HEK293 (cell line): Measurements from ENCODE around the gene PTER.

Source experiments
- KLF9 ChIP-seq: fragments of 450-650 bp; formaldehyde crosslinking; IDR thresholded peaks from 2 replicates; pipeline ENCODE4 v1.5.1; 2016; ENCODE audit warnings: missing biosample characterization, missing genetic modification characterization, low read depth
- MZF1 ChIP-seq: fragments of 450-650 bp; formaldehyde crosslinking; IDR thresholded peaks from 2 replicates; pipeline ENCODE4 v1.5.1; 2017; ENCODE audit warnings: missing biosample characterization, missing genetic modification characterization, borderline replicate concordance
- SETDB1 ChIP-seq: IDR thresholded peaks from one replicate; pipeline ENCODE4 v1.6.1; 2017; ENCODE audit warnings: mild to moderate bottlenecking, low read length, moderate library complexity, mixed read lengths; ENCODE audit not compliant: insufficient read length
- ZFHX2 ChIP-seq: fragments of 450-650 bp; formaldehyde crosslinking; conservative IDR thresholded peaks from 2 replicates; pipeline ENCODE4 v1.5.1; 2016; ENCODE audit warnings: missing biosample characterization, missing genetic modification characterization
- ZFP3 ChIP-seq: fragments of 450-650 bp; formaldehyde crosslinking; IDR thresholded peaks from 2 replicates; pipeline ENCODE4 v1.5.1; 2016; ENCODE audit warnings: low read depth, missing biosample characterization, missing genetic modification characterization
- ZNF274 ChIP-seq, 2 experiments: fragments of 200-500 bp in 1 of 2; fragments of 450-650 bp in 1 of 2; sonication (Bioruptor generic) in 1 of 2; formaldehyde crosslinking in 1 of 2; IDR thresholded peaks; 2 replicates each; pipeline versions ENCODE4 v1.5.1 to v1.6.1; 2014 to 2016; ENCODE audit warnings: borderline replicate concordance in 1 of 2, inconsistent platforms in 1 of 2, low read length in 1 of 2, missing biosample characterization in 1 of 2, missing genetic modification characterization in 1 of 2
- ZNF292 ChIP-seq: fragments of 450-650 bp; formaldehyde crosslinking; IDR thresholded peaks from 2 replicates; pipeline ENCODE4 v1.5.1; 2016; ENCODE audit warnings: low read depth, missing biosample characterization, missing genetic modification characterization, borderline replicate concordance
- ZNF600 ChIP-seq: fragments of 450-650 bp; formaldehyde crosslinking; IDR thresholded peaks from 2 replicates; pipeline ENCODE4 v1.5.1; 2016; ENCODE audit warnings: missing biosample characterization, missing genetic modification characterization
- TF ChIP-seq, protein P1 (sequence below): fragments of 450-650 bp; formaldehyde crosslinking; IDR thresholded peaks from 2 replicates; pipeline ENCODE4 v1.5.1; 2016; ENCODE audit warnings: missing biosample characterization, missing genetic modification characterization
- TF ChIP-seq, protein P2 (sequence below): fragments of 450-650 bp; formaldehyde crosslinking; IDR thresholded peaks from 2 replicates; pipeline ENCODE4 v1.5.1; 2016; ENCODE audit warnings: missing biosample characterization, missing genetic modification characterization

DNA sequence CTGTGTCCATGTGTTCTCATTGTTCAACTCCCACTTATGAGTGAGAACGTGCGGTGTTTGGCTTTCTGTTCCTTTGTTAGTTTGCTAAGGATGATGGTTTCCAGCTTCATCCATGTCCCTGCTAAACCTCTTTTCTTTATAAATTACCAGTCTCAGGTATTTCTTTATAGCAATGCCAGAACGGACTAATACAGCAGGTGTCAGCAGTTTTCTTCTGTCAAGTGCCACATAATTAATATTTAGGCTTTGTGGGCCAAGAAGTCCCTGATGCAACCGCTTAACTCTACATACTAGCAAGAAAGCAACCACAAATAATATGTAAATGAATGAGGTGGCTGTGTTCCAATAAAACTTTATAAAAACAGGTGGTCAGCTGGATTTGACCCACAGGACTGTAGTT lies 111.2 kb downstream of the PTER start:
- no peak for TF ChIP-seq ZFP3 (tag by site-specific recombination)
- TF ChIP-seq, protein P1, sequence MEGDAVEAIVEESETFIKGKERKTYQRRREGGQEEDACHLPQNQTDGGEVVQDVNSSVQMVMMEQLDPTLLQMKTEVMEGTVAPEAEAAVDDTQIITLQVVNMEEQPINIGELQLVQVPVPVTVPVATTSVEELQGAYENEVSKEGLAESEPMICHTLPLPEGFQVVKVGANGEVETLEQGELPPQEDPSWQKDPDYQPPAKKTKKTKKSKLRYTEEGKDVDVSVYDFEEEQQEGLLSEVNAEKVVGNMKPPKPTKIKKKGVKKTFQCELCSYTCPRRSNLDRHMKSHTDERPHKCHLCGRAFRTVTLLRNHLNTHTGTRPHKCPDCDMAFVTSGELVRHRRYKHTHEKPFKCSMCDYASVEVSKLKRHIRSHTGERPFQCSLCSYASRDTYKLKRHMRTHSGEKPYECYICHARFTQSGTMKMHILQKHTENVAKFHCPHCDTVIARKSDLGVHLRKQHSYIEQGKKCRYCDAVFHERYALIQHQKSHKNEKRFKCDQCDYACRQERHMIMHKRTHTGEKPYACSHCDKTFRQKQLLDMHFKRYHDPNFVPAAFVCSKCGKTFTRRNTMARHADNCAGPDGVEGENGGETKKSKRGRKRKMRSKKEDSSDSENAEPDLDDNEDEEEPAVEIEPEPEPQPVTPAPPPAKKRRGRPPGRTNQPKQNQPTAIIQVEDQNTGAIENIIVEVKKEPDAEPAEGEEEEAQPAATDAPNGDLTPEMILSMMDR (tag by site-specific recombination), result no peak
- TF ChIP-seq, protein P2, sequence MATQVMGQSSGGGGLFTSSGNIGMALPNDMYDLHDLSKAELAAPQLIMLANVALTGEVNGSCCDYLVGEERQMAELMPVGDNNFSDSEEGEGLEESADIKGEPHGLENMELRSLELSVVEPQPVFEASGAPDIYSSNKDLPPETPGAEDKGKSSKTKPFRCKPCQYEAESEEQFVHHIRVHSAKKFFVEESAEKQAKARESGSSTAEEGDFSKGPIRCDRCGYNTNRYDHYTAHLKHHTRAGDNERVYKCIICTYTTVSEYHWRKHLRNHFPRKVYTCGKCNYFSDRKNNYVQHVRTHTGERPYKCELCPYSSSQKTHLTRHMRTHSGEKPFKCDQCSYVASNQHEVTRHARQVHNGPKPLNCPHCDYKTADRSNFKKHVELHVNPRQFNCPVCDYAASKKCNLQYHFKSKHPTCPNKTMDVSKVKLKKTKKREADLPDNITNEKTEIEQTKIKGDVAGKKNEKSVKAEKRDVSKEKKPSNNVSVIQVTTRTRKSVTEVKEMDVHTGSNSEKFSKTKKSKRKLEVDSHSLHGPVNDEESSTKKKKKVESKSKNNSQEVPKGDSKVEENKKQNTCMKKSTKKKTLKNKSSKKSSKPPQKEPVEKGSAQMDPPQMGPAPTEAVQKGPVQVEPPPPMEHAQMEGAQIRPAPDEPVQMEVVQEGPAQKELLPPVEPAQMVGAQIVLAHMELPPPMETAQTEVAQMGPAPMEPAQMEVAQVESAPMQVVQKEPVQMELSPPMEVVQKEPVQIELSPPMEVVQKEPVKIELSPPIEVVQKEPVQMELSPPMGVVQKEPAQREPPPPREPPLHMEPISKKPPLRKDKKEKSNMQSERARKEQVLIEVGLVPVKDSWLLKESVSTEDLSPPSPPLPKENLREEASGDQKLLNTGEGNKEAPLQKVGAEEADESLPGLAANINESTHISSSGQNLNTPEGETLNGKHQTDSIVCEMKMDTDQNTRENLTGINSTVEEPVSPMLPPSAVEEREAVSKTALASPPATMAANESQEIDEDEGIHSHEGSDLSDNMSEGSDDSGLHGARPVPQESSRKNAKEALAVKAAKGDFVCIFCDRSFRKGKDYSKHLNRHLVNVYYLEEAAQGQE (tag by site-specific recombination), result no peak
- TF ChIP-seq ZNF292 (tag by site-specific recombination), result no peak
- TF ChIP-seq SETDB1, result no peak
- TF ChIP-seq ZNF274 (IDR thresholded peaks at IDR 0.05; ENCODE audit: low read length), result no peak
- no peak for TF ChIP-seq ZNF274 (tag by site-specific recombination; IDR thresholded peaks at IDR 0.05; ENCODE audit: borderline replicate concordance)
- TF ChIP-seq ZFHX2 (tag by site-specific recombination), result no peak
- no peak for TF ChIP-seq MZF1 (tag by site-specific recombination)
- TF ChIP-seq KLF9 (tag by site-specific recombination), result no peak
- no peak for TF ChIP-seq ZNF600 (tag by site-specific recombination)
